Mesothelial cell of epicardium (in vitro differentiated cells): ENCODE results near the gene PIGL. TPM values are rescaled to one million over a fixed set of nuclear protein-coding genes. Genes with fewer than 3 reads are reported as not detected.
A peak's percentile ranks its signal among the peaks of the same experiment; 100 is the strongest.
"Not testable (repeated sequence)": the region's sequence is repeated elsewhere in the genome, so short reads cannot be mapped to it uniquely, and the experiment has no call there.

ENCODE experiments used
- DNase-seq, 2 experiments: peaks; one replicate each; pipeline ENCODE4 v3.0.0; 2021; ENCODE audit warnings: low spot score in 2 of 2; ENCODE audit not compliant: unreplicated experiment in 2 of 2
- H3K27ac Mint-ChIP-seq: 2 replicates; pipeline ENCODE4 v1.8.0; 2021; ENCODE audit warnings: mixed read lengths
- H3K27me3 Mint-ChIP-seq: 2 replicates; pipeline ENCODE4 v1.8.0; 2021; ENCODE audit warnings: low read depth, mixed read lengths
- H3K36me3 Mint-ChIP-seq: 2 replicates; pipeline ENCODE4 v1.8.0; 2021; ENCODE audit warnings: mixed read lengths
- H3K4me1 Mint-ChIP-seq: 2 replicates; pipeline ENCODE4 v1.8.0; 2021; ENCODE audit warnings: mixed read lengths
- H3K4me3 Mint-ChIP-seq: 2 replicates; pipeline ENCODE4 v1.8.0; 2021; ENCODE audit warnings: mild to moderate bottlenecking, moderate library complexity, mixed read lengths
- H3K9me3 Mint-ChIP-seq: 2 replicates; pipeline ENCODE4 v1.8.0; 2021; ENCODE audit warnings: mixed read lengths
- total RNA-seq: library from RNA; stranded (reverse); gene quantifications from 3 replicates; pipeline ENCODE4 v1.2.1, GENCODE V29; 2021
- TF ChIP-seq, protein P1 (sequence below): fragments of 200-600 bp; sonication (generic); IDR thresholded peaks from one replicate; pipeline ENCODE4 v1.5.0; 2021; ENCODE audit warnings: antibody characterized with exemption; ENCODE audit not compliant: unreplicated experiment

Gene PIGL
- total RNA-seq, 1 donor from 2014 or later, result 69.4 TPM

DNA sequence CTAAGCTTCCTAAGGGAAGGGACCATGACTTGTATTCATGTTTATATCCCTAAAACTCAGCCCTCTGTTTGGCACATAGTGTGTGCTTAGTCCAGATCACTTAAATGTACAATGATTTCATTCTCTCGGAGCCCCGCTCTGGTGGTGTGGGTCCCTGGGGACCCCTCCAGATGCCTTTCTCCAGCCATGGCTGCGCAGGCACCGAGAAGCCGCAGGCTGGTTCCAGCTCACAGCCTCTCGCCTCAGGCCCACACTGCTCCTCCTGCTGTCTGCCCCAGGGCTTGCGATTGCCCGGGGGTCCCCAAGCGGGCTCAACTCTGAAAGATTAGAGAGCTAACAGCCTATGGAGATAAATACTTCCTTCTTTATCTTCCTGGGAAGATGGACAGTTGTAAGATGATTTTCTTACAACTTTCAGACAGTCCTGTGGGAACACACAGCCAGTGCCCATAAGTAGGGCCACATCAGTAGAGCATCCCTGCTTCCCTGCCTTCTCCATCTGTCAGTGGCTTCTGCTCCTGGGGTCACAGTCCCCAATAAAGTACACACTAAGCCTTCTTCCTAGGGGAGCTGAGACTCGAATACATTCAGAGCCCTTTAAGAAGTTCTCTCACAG, 70.0 kb downstream of the PIGL start:
- peak overlapping the region; percentile 98 for H3K27ac Mint-ChIP-seq
- DNase-seq, result no peak
- H3K4me3 Mint-ChIP-seq, result peak overlapping the region; percentile 1
- no peaks in the 10 kb centered on the region for H3K9me3 Mint-ChIP-seq
- H3K4me1 Mint-ChIP-seq, result peaks cover 29% of the 10 kb centered on the region
- TF ChIP-seq, protein P1, sequence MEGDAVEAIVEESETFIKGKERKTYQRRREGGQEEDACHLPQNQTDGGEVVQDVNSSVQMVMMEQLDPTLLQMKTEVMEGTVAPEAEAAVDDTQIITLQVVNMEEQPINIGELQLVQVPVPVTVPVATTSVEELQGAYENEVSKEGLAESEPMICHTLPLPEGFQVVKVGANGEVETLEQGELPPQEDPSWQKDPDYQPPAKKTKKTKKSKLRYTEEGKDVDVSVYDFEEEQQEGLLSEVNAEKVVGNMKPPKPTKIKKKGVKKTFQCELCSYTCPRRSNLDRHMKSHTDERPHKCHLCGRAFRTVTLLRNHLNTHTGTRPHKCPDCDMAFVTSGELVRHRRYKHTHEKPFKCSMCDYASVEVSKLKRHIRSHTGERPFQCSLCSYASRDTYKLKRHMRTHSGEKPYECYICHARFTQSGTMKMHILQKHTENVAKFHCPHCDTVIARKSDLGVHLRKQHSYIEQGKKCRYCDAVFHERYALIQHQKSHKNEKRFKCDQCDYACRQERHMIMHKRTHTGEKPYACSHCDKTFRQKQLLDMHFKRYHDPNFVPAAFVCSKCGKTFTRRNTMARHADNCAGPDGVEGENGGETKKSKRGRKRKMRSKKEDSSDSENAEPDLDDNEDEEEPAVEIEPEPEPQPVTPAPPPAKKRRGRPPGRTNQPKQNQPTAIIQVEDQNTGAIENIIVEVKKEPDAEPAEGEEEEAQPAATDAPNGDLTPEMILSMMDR, result no peak
- H3K36me3 Mint-ChIP-seq, result no peaks in the 10 kb centered on the region
- no peaks in the 10 kb centered on the region for H3K27me3 Mint-ChIP-seq

DNA sequence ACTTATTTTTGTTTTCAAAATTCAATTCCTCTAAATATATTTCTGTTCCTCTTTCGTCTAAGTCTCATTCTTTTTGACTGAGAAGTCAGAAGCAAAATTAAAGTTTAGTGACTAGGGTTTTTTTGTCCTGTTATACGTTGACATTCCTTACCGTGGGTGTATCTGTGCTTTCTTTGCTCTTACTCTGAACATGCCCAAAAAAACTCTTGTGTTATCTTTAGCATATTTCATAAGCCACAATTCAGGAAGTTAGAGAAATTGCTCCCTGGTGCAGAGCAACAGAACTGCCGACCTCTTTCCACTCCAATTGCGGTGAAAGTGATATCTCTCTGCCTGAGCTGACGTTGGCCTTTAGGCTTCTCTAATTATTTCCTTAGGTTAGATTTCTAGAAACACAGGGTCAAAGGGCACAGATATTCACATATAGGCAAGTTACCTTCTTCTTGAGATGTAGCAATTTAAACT, 70.6 kb downstream of the PIGL start:
- no peak for DNase-seq
- Mint-ChIP-seq H3K27ac (peak overlapping the region; percentile 98), H3K4me3 (peak overlapping the region; percentile 1), H3K9me3 (no peaks in the 10 kb centered on the region), H3K4me1 (peaks cover 33% of the 10 kb centered on the region), H3K27me3 (no peaks in the 10 kb centered on the region), H3K36me3 (peaks cover 3% of the 10 kb centered on the region)
- TF ChIP-seq, protein P1, result no peak

DNA sequence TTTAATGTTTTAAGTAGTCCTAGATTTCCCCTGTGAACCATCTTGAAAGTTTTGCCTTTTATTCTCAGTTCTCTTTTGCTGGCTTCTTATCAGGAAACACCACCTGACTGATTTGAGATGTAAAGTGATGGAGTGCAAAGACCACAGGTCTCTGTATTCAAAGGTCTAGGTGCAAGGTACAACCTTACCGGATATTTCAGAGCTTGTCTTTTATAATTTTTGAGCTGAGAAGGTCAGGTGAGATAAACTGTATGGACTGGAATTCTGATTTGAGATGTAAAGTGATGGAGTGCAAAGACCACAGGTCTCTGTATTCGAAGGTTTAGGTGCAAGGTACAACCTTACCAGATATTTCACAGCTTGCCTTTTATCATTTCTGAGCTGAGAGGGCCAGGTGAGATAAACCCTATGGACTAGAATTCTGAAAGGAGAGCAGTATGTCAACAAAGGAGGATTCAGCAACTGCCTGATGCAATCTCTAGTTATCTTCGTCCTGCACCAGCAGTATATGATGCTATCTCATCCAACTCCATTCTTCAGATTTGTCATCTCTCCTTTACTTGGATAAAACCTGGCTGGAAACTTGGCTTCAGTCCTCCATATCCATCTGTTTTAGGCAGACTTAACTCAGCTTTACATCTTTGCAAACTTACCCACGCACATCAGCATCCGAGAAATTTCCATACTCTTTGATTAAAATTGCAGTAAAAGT, 72.0 kb downstream of the PIGL start:
- Mint-ChIP-seq H3K36me3 (peaks cover 3% of the 10 kb centered on the region), H3K4me3 (no peak overlapping the region), H3K9me3 (no peaks in the 10 kb centered on the region), H3K27me3 (no peaks in the 10 kb centered on the region), H3K27ac (peak overlapping the region; percentile 48), H3K4me1 (peaks cover 35% of the 10 kb centered on the region)
- no peak for DNase-seq
- TF ChIP-seq, protein P1, result no peak

DNA sequence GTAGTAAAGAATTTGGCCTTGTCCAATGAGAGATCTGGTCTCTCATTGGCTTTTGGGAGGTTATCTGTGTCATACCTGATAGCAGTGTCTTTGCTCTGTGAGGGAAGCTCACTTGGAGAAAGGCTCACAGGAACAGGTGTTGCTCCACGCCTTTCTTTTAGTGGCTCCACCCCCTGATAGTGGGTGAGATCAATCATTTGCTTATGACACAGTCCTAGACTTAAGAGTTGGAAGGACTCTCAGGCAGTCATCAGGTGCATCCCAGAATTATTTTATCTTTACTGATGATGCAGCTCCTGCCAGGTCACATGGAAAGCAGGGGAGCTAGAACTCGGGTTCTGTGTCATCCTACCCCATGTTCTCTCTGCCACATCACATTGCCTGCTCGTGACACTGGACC, 76.9 kb downstream of the PIGL start:
- no peak overlapping the region for H3K4me3 Mint-ChIP-seq
- no peak overlapping the region for H3K27ac Mint-ChIP-seq
- peaks cover 6% of the 10 kb centered on the region for H3K4me1 Mint-ChIP-seq
- H3K27me3 Mint-ChIP-seq, result no peaks in the 10 kb centered on the region
- TF ChIP-seq, protein P1, result no peak
- peaks cover 6% of the 10 kb centered on the region for H3K36me3 Mint-ChIP-seq
- H3K9me3 Mint-ChIP-seq, result no peaks in the 10 kb centered on the region
- no peak for DNase-seq

DNA sequence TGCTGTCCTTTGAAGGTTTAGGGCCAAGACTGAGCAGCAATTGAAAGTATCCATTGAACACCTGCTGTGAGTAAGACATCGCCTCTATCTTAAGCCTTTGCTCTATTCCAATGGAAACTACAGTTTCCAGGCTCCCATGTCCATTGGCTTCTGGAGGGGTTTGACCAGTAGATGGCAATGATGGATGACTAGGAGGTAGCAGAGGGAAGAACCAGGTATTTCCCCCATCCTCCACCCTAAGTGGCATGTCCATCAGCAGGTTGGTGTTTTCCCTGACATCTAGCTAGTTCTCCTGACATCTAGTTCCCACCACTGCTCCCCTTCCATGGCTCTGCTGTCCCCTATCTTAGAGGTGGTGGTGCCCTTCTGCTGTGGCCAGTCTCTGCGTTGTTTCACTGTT, 77.5 kb downstream of the PIGL start:
- TF ChIP-seq, protein P1, result no peak
- H3K9me3 Mint-ChIP-seq, result no peaks in the 10 kb centered on the region
- H3K4me1 Mint-ChIP-seq, result peaks cover 6% of the 10 kb centered on the region
- H3K27me3 Mint-ChIP-seq, result no peaks in the 10 kb centered on the region
- H3K27ac Mint-ChIP-seq, result no peak overlapping the region
- no peak for DNase-seq
- no peak overlapping the region for H3K4me3 Mint-ChIP-seq
- peaks cover 6% of the 10 kb centered on the region for H3K36me3 Mint-ChIP-seq

DNA sequence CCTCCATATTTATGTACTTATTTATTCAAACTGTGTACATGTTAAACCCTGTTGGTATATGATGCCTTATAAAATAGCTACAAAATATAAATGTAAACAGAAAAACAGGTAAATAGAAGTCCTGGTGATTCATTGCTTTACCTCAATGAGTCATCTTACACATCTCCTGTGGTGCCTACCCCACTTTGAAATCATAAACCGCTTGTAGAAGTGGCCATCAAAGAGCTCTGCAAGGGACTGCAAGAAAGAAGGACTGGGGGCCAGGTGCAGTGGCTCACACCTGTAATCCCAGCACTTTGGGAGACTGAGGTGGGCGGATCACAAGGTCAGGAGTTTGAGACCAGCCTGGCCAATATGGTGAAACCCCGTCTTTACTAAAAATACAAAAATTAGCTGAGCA, 79.1 kb downstream of the PIGL start:
- not testable (repeated sequence) for H3K4me3 Mint-ChIP-seq, DNase-seq, H3K27me3 Mint-ChIP-seq, H3K36me3 Mint-ChIP-seq, H3K4me1 Mint-ChIP-seq, H3K27ac Mint-ChIP-seq, H3K9me3 Mint-ChIP-seq
